Endothelial cell of umbilical vein (primary cell): ENCODE measurements around the gene DPY30.

ENCODE experiments used
- CTCF ChIP-seq, 2 donors: IDR thresholded peaks; 1 replicate in 1 of 2; 2 replicates in 1 of 2; pipeline ENCODE4 v1.5.1; 2011; ENCODE audit warnings: low read length in 2 of 2, mild to moderate bottlenecking in 2 of 2, moderate library complexity in 2 of 2, control low read depth in 1 of 2, inconsistent platforms in 1 of 2, low read depth in 1 of 2; ENCODE audit not compliant: insufficient read depth in 1 of 2; ENCODE audit errors: extremely low read depth in 1 of 2
- EZH2 ChIP-seq: IDR thresholded peaks from 2 replicates; pipeline ENCODE4 v1.6.1; 2012; ENCODE audit warnings: borderline replicate concordance, low read depth, mild to moderate bottlenecking, moderate library complexity, low read length, inconsistent platforms; ENCODE audit not compliant: severe bottlenecking
- FOS ChIP-seq: IDR thresholded peaks from 2 replicates; pipeline ENCODE4 v1.6.1; 2011; ENCODE audit warnings: mild to moderate bottlenecking, low read length, moderate library complexity, borderline replicate concordance; ENCODE audit not compliant: insufficient read depth
- GATA2 ChIP-seq: IDR thresholded peaks from 2 replicates; pipeline ENCODE4 v1.7.0; 2011; ENCODE audit warnings: low read depth, mild to moderate bottlenecking, moderate library complexity, mixed read lengths, low read length; ENCODE audit not compliant: insufficient read length, insufficient read depth
- MAX ChIP-seq: IDR thresholded peaks from 2 replicates; pipeline ENCODE4 v1.6.1; 2011; ENCODE audit not compliant: insufficient read depth, insufficient read length
- MYC ChIP-seq: IDR thresholded peaks from one replicate; pipeline ENCODE4 v1.6.1; 2011; ENCODE audit warnings: mild to moderate bottlenecking, low read depth, low read length
- POLR2A ChIP-seq: IDR thresholded peaks from 2 replicates; pipeline ENCODE4 v1.6.1; 2012; ENCODE audit warnings: low read depth, mild to moderate bottlenecking, control low read depth, low read length
- POLR2AphosphoS5 ChIP-seq: IDR thresholded peaks from 2 replicates; pipeline ENCODE4 v1.6.1; 2012; ENCODE audit warnings: low read depth, mild to moderate bottlenecking, control low read depth, low read length, moderate library complexity; ENCODE audit not compliant: insufficient read depth

- TF ChIP-seq CTCF (IDR thresholded peaks at IDR 0.05; ENCODE audit: extremely low read depth in 1 of 2, insufficient read depth in 1 of 2, low read depth in 1 of 2, low read length in 2 of 2) = no peak
- TF ChIP-seq POLR2AphosphoS5 = no peak
- TF ChIP-seq MAX = no peak
- no peak for TF ChIP-seq POLR2A
- TF ChIP-seq FOS = no peak
- no peak for TF ChIP-seq EZH2
- TF ChIP-seq GATA2 = no peak
- no peak for TF ChIP-seq MYC
Measured at GRCh38 chr2:31997653-31998052, 42.0 kb downstream of the DPY30 start.
